Natural killer cell (primary cell): ENCODE data around the gene PGGHG. TPM values are rescaled to one million over a fixed set of nuclear protein-coding genes. Genes with fewer than 3 reads are reported as not detected.
A peak's percentile ranks its signal among the peaks of the same experiment; 100 is the strongest.

ENCODE experiments used
- ATAC-seq, 3 donors: fragments of 150-1000 bp in 2 of 3; fragments of 200-7000 bp in 1 of 3; cut with Tn5 transposase; 1 replicate in 1 of 3; 2 replicates in 2 of 3; pipeline ENCODE4 v1.10.0; 2021; ENCODE audit warnings: mild to moderate bottlenecking in 2 of 3, moderate library complexity in 2 of 3
- DNase-seq, 2 donors: peaks; one replicate each; pipeline versions ENCODE4 v3.0.0 to v3.0.0-alpha.2; 2013 to 2021; ENCODE audit warnings: mixed read lengths in 1 of 2
- H3K27ac ChIP-seq: one replicate; pipeline ENCODE4 v1.5.1; 2013; ENCODE audit warnings: mild to moderate bottlenecking, low read length
- H3K27me3 ChIP-seq: one replicate; pipeline ENCODE4 v1.6.1; 2013; ENCODE audit warnings: low read length; ENCODE audit not compliant: control insufficient read depth, insufficient read depth
- H3K36me3 ChIP-seq: one replicate; pipeline ENCODE4 v1.6.1; 2013; ENCODE audit warnings: low read length; ENCODE audit not compliant: control insufficient read depth, insufficient read depth
- H3K4me1 ChIP-seq: one replicate; pipeline ENCODE4 v1.6.1; 2013; ENCODE audit warnings: low read length; ENCODE audit not compliant: control insufficient read depth, insufficient read depth
- H3K4me3 ChIP-seq: one replicate; pipeline ENCODE4 v1.5.1; 2013; ENCODE audit warnings: low read length
- H3K9me3 ChIP-seq: one replicate; pipeline ENCODE4 v1.6.1; 2013; ENCODE audit warnings: low read length; ENCODE audit not compliant: control insufficient read depth, insufficient read depth
- H3K27ac Mint-ChIP-seq, 2 donors: one replicate each; pipeline ENCODE4 v1.8.0; 2022; ENCODE audit warnings: mild to moderate bottlenecking in 2 of 2, mixed read lengths in 2 of 2, moderate library complexity in 1 of 2
- H3K27me3 Mint-ChIP-seq, 2 donors: one replicate each; pipeline ENCODE4 v1.8.0; 2022; ENCODE audit warnings: low read depth in 2 of 2, mixed read lengths in 2 of 2
- H3K36me3 Mint-ChIP-seq: one replicate; pipeline ENCODE4 v1.8.0; 2022; ENCODE audit warnings: mixed read lengths
- H3K4me1 Mint-ChIP-seq, 2 donors: one replicate each; pipeline ENCODE4 v1.8.0; 2022; ENCODE audit warnings: mixed read lengths in 2 of 2
- H3K4me3 Mint-ChIP-seq: one replicate; pipeline ENCODE4 v1.8.0; 2022; ENCODE audit warnings: mild to moderate bottlenecking, moderate library complexity, mixed read lengths
- H3K9me3 Mint-ChIP-seq, 2 donors: one replicate each; pipeline ENCODE4 v1.8.0; 2022; ENCODE audit warnings: mixed read lengths in 2 of 2
- CTCF ChIP-seq: fragments of 200-600 bp; IDR thresholded peaks from one replicate; pipeline ENCODE4 v1.8.0; 2022; ENCODE audit warnings: antibody characterized with exemption
- WGBS: methylation state at CpG from one replicate; pipeline ENCODE4 v1.1.7; 2013; ENCODE audit warnings: missing lambda C conversion rate; ENCODE audit not compliant: insufficient coverage; 5-methylcytosine and 5-hydroxymethylcytosine counted together
- intact Hi-C: fragments of 100-400 bp; cut with micrococcal nuclease; formaldehyde crosslinking; loops from one replicate; pipeline ENCODE4 v1.14.2; 2022
- total RNA-seq, 4 donors: library from RNA; stranded (reverse); fragments of 120-200 nt in 1 of 4; gene quantifications; one replicate each; pipeline versions ENCODE4 v1.2.3 to v1.2.4, GENCODE V29; 2013 to 2022

Gene PGGHG
- total RNA-seq, 3 donors from 2014 or later (not counting 1 experiment from before 2014, with no cell fraction given) = 130 to 237 (median 153) TPM

GRCh38 chr11:280706-281485 lies 8.0 kb upstream of the PGGHG start:
- Histone ChIP-seq H3K27me3 (peaks cover 23% of the 10 kb centered on the region), H3K4me3 (peak overlapping the region; percentile 23), H3K9me3 (no peaks in the 10 kb centered on the region), H3K36me3 (no peaks in the 10 kb centered on the region), H3K4me1 (peaks cover 74% of the 10 kb centered on the region), H3K27ac (no peak overlapping the region)
- intact Hi-C loops = no loop called here
- H3K27me3 Mint-ChIP-seq = peaks cover 0 to 38% of the 10 kb centered on the region in 2 donors
- ATAC-seq (peak; percentile 56 to 64 (median 62)), DNase-seq (peak; percentile 21 to 69)
- H3K4me3 Mint-ChIP-seq = peak overlapping the region; percentile 77
- WGBS = 11% methylated on average over 79 of the region's 79 CpGs
- no peaks in the 10 kb centered on the region for H3K36me3 Mint-ChIP-seq
- TF ChIP-seq CTCF = no peak
- H3K27ac Mint-ChIP-seq = peak overlapping the region in 1 of 2 donors; percentile 19
- H3K4me1 Mint-ChIP-seq = peaks cover 25 to 49% of the 10 kb centered on the region in 2 donors
- no peaks in the 10 kb centered on the region for H3K9me3 Mint-ChIP-seq

GRCh38 chr11:281486-282161 lies 7.3 kb upstream of the PGGHG start:
- WGBS = 44% methylated on average over 26 of the region's 26 CpGs
- DNase-seq (no peak), ATAC-seq (peak in 1 of 3 donors; percentile 11)
- Mint-ChIP-seq H3K36me3 (no peaks in the 10 kb centered on the region), H3K9me3 (no peaks in the 10 kb centered on the region), H3K27ac (peak overlapping the region in 1 of 2 donors; percentile 19), H3K4me1 (peaks cover 25 to 48% of the 10 kb centered on the region in 2 donors), H3K4me3 (peak overlapping the region; percentile 77), H3K27me3 (peaks cover 0 to 39% of the 10 kb centered on the region in 2 donors)
- H3K27ac ChIP-seq = no peak overlapping the region
- H3K4me1 ChIP-seq = peaks cover 78% of the 10 kb centered on the region
- no peak for TF ChIP-seq CTCF
- H3K27me3 ChIP-seq = peaks cover 23% of the 10 kb centered on the region
- no peaks in the 10 kb centered on the region for H3K9me3 ChIP-seq
- intact Hi-C loops = no loop called here
- H3K4me3 ChIP-seq = peak overlapping the region; percentile 23
- no peaks in the 10 kb centered on the region for H3K36me3 ChIP-seq

- no peaks in the 10 kb centered on the region for H3K9me3 Mint-ChIP-seq
- no peaks in the 10 kb centered on the region for H3K36me3 Mint-ChIP-seq
- no peak overlapping the region for H3K27ac Mint-ChIP-seq
- peaks cover 23% of the 10 kb centered on the region for H3K27me3 ChIP-seq
- peaks cover 0 to 43% of the 10 kb centered on the region in 2 donors for H3K27me3 Mint-ChIP-seq
- DNase-seq (peak; percentile 7 to 15), ATAC-seq (no peak)
- 76% methylated on average over 4 of the region's 4 CpGs for WGBS
- H3K4me3 ChIP-seq = no peak overlapping the region
- H3K27ac ChIP-seq = no peak overlapping the region
- H3K36me3 ChIP-seq = no peaks in the 10 kb centered on the region
- intact Hi-C loops = no loop called here
- H3K9me3 ChIP-seq = no peaks in the 10 kb centered on the region
- H3K4me1 Mint-ChIP-seq = peaks cover 25 to 48% of the 10 kb centered on the region in 2 donors
- H3K4me3 Mint-ChIP-seq = peak overlapping the region; percentile 37
- no peak for TF ChIP-seq CTCF
- peaks cover 83% of the 10 kb centered on the region for H3K4me1 ChIP-seq
Observed at GRCh38 chr11:282171-282570, 6.8 kb upstream of the PGGHG start.
